ENCODE measurements around the gene CSPG4. TPM values are rescaled to one million over a fixed set of nuclear protein-coding genes. Genes with fewer than 3 reads are reported as not detected.
A peak's percentile ranks its signal among the peaks of the same experiment; 100 is the strongest.

CSPG4 gene
- total and polyA plus RNA-seq, 10 of the 15 experiments (the other 5 are each of a cell fraction or from before 2014, with no cell fraction given): 0.02 to 2.2 (median 0.76) TPM

GRCh38 chr15:75625542-75626347 is 86.9 kb downstream of the CSPG4 start, which contains the start of gene SNUPN (continued):
- TF ChIP-seq, protein P1, sequence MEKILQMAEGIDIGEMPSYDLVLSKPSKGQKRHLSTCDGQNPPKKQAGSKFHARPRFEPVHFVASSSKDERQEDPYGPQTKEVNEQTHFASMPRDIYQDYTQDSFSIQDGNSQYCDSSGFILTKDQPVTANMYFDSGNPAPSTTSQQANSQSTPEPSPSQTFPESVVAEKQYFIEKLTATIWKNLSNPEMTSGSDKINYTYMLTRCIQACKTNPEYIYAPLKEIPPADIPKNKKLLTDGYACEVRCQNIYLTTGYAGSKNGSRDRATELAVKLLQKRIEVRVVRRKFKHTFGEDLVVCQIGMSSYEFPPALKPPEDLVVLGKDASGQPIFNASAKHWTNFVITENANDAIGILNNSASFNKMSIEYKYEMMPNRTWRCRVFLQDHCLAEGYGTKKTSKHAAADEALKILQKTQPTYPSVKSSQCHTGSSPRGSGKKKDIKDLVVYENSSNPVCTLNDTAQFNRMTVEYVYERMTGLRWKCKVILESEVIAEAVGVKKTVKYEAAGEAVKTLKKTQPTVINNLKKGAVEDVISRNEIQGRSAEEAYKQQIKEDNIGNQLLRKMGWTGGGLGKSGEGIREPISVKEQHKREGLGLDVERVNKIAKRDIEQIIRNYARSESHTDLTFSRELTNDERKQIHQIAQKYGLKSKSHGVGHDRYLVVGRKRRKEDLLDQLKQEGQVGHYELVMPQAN (conservative IDR thresholded peaks at IDR 0.05): peak; percentile 44; the same call in 1 of the 2 replicates
- no peak for TF ChIP-seq ZSCAN29 (IDR thresholded peaks at IDR 0.05)
- no peak for TF ChIP-seq CEBPB (IDR thresholded peaks at IDR 0.05; ENCODE audit: borderline replicate concordance in 1 of 2, low read depth in 2 of 2, low read length in 2 of 2)
- TF ChIP-seq SREBF1 (IDR thresholded peaks at IDR 0.05; ENCODE audit: low read length): no peak
- TF ChIP-seq, protein P2, sequence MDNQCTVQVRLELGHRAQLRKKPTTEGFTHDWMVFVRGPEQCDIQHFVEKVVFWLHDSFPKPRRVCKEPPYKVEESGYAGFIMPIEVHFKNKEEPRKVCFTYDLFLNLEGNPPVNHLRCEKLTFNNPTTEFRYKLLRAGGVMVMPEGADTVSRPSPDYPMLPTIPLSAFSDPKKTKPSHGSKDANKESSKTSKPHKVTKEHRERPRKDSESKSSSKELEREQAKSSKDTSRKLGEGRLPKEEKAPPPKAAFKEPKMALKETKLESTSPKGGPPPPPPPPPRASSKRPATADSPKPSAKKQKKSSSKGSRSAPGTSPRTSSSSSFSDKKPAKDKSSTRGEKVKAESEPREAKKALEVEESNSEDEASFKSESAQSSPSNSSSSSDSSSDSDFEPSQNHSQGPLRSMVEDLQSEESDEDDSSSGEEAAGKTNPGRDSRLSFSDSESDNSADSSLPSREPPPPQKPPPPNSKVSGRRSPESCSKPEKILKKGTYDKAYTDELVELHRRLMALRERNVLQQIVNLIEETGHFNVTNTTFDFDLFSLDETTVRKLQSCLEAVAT (IDR thresholded peaks at IDR 0.05): peak; percentile 95
- peak; percentile 42 to 51; a peak in 3 of 4 replicates for TF ChIP-seq IKZF2 (IDR thresholded peaks at IDR 0.05)
- TF ChIP-seq, protein P3, sequence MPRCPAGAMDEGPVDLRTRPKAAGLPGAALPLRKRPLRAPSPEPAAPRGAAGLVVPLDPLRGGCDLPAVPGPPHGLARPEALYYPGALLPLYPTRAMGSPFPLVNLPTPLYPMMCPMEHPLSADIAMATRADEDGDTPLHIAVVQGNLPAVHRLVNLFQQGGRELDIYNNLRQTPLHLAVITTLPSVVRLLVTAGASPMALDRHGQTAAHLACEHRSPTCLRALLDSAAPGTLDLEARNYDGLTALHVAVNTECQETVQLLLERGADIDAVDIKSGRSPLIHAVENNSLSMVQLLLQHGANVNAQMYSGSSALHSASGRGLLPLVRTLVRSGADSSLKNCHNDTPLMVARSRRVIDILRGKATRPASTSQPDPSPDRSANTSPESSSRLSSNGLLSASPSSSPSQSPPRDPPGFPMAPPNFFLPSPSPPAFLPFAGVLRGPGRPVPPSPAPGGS (IDR thresholded peaks at IDR 0.05; ENCODE audit: borderline replicate concordance, insufficient read depth, low read depth, low read length, poor library complexity, severe bottlenecking): no peak
- 0 out of 2 replicates have a peak, but pooled peaks have one; percentile 49 for TF ChIP-seq CHD1 (IDR thresholded peaks at IDR 0.05; ENCODE audit: low read depth, low read length)
- TF ChIP-seq, protein P4, sequence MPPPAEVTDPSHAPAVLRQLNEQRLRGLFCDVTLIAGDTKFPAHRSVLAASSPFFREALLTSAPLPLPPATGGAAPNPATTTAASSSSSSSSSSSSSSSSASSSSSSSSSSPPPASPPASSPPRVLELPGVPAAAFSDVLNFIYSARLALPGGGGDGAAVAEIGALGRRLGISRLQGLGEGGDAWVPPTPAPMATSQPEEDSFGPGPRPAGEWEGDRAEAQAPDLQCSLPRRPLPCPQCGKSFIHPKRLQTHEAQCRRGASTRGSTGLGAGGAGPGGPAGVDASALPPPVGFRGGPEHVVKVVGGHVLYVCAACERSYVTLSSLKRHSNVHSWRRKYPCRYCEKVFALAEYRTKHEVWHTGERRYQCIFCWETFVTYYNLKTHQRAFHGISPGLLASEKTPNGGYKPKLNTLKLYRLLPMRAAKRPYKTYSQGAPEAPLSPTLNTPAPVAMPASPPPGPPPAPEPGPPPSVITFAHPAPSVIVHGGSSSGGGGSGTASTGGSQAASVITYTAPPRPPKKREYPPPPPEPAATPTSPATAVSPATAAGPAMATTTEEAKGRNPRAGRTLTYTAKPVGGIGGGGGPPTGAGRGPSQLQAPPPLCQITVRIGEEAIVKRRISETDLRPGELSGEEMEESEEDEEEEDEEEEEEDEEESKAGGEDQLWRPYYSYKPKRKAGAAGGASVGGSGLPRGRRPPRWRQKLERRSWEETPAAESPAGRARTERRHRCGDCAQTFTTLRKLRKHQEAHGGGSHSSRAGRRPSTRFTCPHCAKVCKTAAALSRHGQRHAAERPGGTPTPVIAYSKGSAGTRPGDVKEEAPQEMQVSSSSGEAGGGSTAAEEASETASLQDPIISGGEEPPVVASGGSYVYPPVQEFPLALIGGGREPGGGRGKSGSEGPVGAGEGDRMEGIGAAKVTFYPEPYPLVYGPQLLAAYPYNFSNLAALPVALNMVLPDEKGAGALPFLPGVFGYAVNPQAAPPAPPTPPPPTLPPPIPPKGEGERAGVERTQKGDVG (CRISPR knock-in tag; IDR thresholded peaks at IDR 0.05): no peak
- TF ChIP-seq CTCF (IDR thresholded peaks at IDR 0.05 in 2 of 3, conservative IDR thresholded peaks at IDR 0.05 in 1 of 3; ENCODE audit: control insufficient read depth in 2 of 3, extremely low read depth in 1 of 3, insufficient read depth in 1 of 3, low read depth in 3 of 3, low read length in 3 of 3): no peak
- peak; percentile 81 for TF ChIP-seq SP1 (IDR thresholded peaks at IDR 0.05; ENCODE audit: low read depth, low read length)
- TF ChIP-seq PAX8 (IDR thresholded peaks at IDR 0.05): no peak
- TF ChIP-seq RELB (IDR thresholded peaks at IDR 0.05; ENCODE audit: low read depth): peak; percentile 98
